Mammary epithelial cell (primary cell): ENCODE results near the gene MYO1D.

Experiments
- CTCF ChIP-seq, 2 donors: IDR thresholded peaks in 1 of 2; conservative IDR thresholded peaks in 1 of 2; 2 replicates each; pipeline ENCODE4 v1.5.1; 2011 to 2012; ENCODE audit warnings: inconsistent platforms in 2 of 2, low read length in 2 of 2, mild to moderate bottlenecking in 2 of 2, control low read depth in 1 of 2, low read depth in 1 of 2; ENCODE audit not compliant: insufficient read depth in 1 of 2; ENCODE audit errors: extremely low read depth in 1 of 2
- EZH2 ChIP-seq: IDR thresholded peaks from 2 replicates; pipeline ENCODE4 v1.6.1; 2012; ENCODE audit warnings: low read length, inconsistent platforms, borderline replicate concordance

GRCh38 chr17:32727681-32728080 is 149.2 kb downstream of the MYO1D start:
- no peak for TF ChIP-seq EZH2
- TF ChIP-seq CTCF (conservative IDR thresholded peaks at IDR 0.05 in 1 of 2, IDR thresholded peaks at IDR 0.05 in 1 of 2; ENCODE audit: extremely low read depth in 1 of 2, insufficient read depth in 1 of 2, low read depth in 1 of 2, low read length in 2 of 2): no peak
